CD4-positive, alpha-beta T cell treated with Interleukin-4 for 4 hours (primary cell): ENCODE measurements around the gene PNPLA2.

ENCODE experiments used
- DNase-seq: peaks from one replicate; pipeline ENCODE4 v3.0.0-alpha.2; 2020

PNPLA2 gene, protein sequence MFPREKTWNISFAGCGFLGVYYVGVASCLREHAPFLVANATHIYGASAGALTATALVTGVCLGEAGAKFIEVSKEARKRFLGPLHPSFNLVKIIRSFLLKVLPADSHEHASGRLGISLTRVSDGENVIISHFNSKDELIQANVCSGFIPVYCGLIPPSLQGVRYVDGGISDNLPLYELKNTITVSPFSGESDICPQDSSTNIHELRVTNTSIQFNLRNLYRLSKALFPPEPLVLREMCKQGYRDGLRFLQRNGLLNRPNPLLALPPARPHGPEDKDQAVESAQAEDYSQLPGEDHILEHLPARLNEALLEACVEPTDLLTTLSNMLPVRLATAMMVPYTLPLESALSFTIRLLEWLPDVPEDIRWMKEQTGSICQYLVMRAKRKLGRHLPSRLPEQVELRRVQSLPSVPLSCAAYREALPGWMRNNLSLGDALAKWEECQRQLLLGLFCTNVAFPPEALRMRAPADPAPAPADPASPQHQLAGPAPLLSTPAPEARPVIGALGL

DNA sequence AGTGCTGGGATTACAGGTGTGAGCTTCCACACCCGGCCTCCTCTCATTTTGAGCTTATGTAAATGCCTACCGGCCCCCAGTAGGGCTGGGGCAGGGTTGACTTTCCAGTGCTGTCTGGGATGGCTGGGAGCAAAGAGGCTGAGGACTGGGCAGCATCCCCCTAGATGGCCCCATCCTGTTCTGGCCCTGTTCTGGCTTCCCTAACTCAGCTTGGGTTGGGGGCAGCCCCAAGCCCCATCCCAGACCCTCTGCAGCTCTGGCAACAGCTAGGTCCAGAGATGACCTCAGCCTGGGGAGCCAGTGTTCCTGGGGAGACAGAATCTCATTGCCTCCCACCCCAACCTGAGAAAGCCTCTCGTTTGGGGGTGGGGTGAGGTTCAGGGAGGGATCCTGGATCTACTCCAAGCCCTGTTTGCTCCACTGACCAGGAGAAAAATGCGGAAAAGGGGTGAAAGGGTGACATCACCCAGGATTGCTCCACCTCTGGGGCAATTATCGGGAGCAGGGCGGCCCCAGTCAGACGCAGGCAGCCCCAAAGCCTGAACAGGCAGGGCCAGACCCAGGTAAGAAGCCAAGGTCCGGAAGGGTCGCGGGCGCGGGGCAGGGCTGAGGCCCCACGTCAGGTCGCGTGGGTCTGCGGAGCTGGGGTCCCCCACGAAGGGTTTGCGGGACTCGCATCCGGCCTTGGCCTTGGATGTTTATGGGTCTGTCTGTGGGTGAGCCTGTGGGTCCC lies at the start of gene PNPLA2:
Gene PNPLA2 (plus strand): TSS at position 519 of the 733 bp plus-strand sequence. CDS start 805 bp downstream, outside the sequence.
- DNase-seq: no peak

DNA sequence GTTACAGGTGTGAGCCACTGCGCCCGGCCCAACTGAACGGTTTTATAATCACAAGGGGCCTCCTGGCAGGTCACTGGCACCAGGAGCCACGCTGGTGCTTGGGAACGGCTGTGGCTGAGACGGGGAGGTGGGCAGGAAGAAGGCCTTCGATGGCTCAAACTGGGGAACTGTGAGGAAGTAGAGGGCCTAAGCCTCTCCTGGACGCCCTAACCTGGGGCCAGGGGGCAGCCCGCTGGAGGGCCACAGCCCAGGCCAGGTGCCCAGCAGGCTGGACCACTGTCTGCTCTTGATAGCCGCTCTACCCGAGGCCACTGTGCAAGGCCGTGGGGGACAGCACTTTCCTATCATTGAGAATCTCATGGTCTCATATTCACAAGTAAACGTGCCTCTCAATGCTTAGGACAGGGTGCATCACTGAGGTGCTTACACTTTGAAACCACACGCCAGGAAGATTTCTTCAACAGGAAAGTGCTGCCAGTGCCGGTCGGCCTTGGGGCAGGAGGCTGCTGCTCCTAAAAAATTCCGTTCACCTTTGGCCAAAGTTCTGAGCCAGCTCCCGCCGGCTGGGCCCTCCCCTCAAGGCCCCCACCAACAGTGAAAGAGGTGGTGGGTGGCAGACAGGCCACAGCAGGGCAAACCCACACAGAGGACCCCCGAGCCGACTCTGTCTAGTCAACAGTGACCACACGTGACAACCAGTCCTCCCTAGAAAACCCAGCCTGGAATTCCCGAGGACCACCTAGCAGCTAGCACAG lies 48.6 kb upstream of the PNPLA2 start:
- no peak for DNase-seq

- no peak for DNase-seq
These were observed 47.8 kb upstream of the PNPLA2 start for GRCh38 chr11:770642-771616.

DNA sequence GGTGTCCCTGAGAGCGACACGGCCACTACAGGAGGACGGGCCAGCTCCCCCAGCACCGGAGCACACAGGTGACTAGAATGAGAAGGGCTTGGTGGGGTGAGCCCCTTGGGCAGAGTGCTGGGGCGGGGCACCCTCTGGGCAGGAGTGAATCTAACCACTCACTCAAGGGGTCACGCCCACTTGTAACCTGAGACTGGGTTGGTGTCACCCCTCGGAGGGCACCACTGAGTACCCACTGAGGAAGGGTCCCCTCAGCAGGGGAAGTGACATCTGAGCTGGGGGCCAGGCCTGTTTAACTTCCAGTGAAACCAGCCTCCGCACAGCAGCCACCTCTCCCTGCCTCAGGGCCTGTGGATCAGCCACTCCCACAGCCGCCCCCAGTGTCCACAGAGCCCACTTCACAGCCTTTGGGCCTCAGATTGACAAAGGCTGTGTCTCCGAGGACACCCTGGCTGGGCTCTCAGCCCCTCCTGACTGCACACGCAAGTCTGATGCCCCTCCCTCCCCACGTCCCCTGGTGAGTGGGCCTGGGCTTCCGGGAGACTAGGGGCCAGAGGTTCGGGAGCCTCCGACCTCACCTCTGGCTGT lies 47.0 kb upstream of the PNPLA2 start:
- DNase-seq: no peak

GRCh38 chr11:772429-773390 lies 46.0 kb upstream of the PNPLA2 start:
- no peak for DNase-seq

DNA sequence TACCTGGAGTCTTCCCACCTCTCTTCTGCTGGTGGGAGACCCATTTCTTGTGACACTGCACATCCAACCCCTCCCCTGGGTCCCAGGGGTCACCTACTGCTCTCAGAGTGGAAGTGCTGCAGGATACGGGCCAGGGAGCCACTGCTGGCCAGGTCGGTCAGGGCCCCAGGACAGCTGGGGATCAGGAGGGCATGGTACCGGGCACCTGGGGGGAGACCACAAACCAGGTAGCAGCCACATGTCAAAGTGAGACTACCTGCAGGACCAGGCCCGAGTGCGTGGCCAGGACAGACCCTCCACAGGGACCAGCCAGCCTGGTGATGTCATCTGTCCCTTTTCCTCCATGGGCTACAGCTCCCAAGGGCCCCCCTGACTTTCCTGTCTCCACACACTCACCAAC lies 45.3 kb upstream of the PNPLA2 start:
- DNase-seq: no peak

- no peak for DNase-seq
These were observed 44.9 kb upstream of the PNPLA2 start for GRCh38 chr11:773830-774229.

- DNase-seq: no peak
These were observed 43.7 kb upstream of the PNPLA2 start for GRCh38 chr11:774873-775592.

GRCh38 chr11:776263-776560 lies 42.5 kb upstream of the PNPLA2 start:
- no peak for DNase-seq

DNA sequence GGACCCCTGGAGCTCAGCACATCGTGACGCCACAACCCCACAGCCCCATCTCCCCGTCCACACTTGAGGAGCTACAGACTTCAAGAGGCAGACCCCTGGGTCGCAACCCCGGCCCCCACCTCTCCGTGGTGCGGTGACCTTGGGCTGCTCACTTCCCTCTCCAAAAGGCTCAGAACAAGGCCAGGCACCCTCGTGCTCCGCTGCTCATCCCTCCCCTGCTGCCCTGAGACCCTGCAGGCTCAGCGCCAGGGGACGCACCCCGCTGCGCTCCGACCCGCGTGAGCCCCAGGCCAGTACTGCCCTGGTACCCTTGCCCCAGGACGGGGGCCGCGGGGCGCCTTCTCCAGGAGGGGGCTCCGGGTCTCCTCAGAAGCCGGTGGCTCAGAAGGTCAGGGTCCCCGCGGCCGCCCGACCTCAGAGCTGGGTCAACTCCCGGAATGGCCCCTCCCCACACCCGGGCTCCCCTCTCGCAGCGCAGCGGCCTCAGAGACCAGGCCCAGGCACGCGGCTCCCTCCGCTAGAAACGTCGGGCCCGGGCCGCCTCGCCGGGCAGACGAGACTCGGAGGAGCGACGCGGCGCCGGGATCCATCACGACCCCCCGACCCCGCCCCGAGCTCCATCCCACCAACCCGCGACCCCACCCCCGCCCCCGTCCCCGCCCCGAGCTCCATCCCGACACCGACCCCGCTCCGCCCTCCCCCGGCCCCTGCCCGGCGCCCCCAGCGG lies 42.0 kb upstream of the PNPLA2 start:
- DNase-seq: no peak

DNA sequence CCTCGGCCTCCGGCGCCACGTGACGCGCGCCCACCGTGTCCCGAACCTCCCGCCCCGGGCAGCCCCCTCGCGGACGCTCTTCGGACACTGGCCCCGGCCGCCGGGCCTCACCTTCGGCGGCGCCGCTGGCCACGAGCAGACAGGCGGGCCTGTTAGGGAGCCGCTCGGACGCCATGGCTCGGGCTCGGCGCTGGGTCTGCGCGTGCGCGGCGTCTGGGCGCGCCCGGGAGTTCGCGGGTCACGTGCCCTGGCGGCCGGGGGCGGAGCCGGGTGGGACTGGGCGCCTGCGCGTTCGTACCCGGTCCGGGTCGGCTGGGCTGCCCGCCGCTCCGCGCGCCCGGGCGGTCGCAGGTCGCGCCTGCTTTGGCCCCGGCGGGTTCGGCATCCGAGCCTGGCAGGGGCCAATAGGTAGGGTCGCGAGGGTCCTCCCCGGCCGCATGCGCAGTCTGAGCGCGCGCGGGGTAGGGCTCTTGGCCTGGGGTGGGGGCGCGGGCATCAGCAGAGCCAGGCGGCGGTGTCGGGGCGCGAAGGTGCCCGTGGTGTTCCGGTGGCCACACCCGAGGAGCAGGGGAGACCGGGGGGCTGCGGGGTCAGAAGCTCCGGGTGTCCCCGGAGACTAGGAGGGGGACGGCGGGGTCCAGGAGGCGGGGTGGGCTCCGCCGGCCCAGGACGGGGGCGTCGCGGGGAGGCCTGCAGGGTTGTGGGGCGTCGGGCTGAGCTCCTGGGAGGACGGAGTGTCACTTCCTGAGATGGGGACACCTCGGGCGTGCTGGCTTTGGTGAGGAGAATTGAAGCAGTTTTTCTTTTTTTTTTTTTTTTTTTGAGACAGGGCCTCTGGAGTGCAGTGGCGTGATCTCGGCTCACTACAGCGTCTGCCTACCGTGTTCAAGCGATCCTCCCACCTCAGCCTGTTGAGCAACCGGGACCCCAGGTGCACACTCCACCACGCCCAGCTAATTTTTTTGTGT lies 41.1 kb upstream of the PNPLA2 start, which contains the start of gene GATD1:
Gene GATD1 (minus strand): TSS at position 200 of the 968 bp plus-strand sequence. CDS start 25 bp downstream, at position 175.
- DNase-seq: peak; percentile 88

GRCh38 chr11:778976-779954 lies 39.4 kb upstream of the PNPLA2 start:
- DNase-seq: no peak

- DNase-seq: no peak
These were observed 38.7 kb upstream of the PNPLA2 start for GRCh38 chr11:779955-780532.

DNA sequence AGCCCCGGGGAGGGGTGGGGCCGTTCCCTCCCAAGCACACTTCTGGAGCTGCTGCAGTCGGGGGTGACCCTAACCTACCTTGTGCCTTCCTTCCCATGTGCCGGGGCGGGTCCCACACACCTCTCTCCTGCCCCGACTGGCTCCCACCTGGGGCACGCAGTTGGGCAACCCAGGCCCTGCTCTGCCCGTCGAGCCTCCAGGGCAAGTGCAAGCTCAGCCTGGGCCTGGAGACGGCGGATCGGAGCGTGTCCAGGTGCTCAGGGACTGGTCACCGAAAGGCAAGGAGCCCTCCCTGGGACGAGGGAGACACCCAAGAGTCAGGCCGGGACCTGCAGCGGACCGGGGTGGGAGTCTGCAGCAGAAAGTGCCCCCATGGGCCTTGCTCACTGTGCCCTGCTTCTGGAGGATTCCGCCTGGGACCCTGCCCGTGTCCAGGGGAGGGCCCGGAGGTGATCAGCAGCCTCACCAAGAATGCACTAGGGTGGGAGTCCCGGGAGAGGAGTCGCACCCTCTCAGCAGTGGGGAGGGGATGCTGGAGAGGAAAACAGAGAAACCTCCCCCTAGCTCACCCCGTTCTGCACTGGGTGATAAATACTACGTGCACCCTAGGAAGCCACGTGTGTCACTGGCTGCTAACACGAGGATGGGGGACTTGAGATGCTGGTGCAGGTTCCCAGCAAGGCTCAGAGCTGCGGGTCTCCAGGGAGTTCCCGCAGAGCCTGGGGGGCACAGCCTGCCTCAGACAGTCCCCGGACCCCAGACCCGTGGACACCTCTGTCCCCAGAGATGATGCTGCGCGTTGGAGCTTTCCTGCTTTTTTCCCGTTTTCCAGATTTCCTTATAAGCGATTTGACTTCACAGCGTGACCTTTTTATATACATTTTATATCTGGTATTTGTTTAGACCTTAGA lies 36.2 kb upstream of the PNPLA2 start:
- no peak for DNase-seq

- no peak for DNase-seq
These were observed 35.1 kb upstream of the PNPLA2 start for GRCh38 chr11:783581-784015.
